NCI-H2029 (cell line): ENCODE results near the gene OR8U1.
"Not testable (repeated sequence)": the region's sequence is repeated elsewhere in the genome, so short reads cannot be mapped to it uniquely, and the experiment has no call there.

ENCODE experiments used
- DNase-seq: peaks from one replicate; lab custom pipeline; 2025; lab: John Stamatoyannopoulos, UW

OR8U1 gene

GRCh38 chr11:56375324-56375723, at the start of gene OR8U1:
Gene OR8U1, plus strand, starts transcription at chr11:56375624. Its CDS starts 0 bp downstream, at chr11:56375624.
- DNase-seq = no peak

- DNase-seq = no peak
Measured at GRCh38 chr11:56331861-56332491, 43.4 kb upstream of the OR8U1 start.

DNA sequence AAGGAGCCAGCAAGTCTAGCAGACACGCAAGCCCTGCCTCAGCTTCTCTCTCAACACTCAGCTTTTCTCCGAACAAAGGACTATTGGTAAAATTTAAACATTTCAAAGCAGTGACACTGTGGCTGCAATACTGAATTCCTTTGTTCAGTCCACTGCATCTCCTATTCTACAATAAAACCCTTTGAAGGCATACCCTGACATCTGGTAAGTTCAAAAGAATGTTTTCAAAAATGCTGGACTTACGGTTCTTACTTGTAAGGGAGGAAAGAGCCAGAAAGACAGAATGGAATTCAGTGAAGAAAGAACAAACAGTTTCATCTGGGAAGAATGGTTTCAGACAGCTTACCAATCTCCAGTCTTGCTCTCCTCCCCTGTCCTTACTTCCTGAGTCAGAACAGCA, 42.3 kb upstream of the OR8U1 start:
- no peak for DNase-seq

DNA sequence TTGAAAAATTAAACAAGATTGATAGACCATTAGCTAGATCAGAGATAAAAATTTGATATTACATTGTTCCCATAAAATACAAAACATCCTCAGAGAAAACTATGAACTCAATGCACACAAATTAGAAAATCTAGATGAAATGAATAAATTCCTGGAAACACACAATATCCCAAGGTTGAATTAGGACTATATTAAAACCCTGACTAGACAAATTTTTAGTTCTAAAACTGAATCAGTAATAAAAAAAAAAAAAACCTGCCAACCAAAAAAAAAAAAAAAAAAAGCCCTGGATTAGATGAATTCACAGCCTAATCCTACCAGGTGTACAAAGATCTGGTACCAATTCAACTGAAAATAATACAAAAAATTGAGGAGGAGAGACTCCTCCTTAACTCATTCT, 35.1 kb upstream of the OR8U1 start:
- DNase-seq = no peak

DNA sequence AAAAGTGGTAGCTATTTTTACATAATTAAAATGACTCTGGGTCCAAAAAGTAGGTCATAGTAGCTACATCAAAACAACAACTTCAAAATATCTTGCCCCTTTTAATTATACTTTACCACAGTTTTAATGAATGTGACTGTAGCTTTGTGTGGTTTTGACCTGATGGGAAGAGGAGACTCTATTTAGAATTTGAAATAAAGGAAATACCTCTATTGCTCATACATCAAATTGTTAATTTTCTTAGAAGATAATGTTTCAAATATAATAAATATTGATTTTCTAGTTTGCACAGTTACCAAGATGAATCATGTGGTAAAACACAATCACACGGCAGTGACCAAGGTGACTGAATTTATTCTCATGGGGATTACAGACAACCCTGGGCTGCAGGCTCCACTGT, 29.7 kb upstream of the OR8U1 start, which contains the start of gene OR8K1:
OR8K1 (plus strand) TSS at position 301 of the 400 bp plus-strand sequence; CDS start at position 301, 0 bp downstream.
- DNase-seq = no peak

DNA sequence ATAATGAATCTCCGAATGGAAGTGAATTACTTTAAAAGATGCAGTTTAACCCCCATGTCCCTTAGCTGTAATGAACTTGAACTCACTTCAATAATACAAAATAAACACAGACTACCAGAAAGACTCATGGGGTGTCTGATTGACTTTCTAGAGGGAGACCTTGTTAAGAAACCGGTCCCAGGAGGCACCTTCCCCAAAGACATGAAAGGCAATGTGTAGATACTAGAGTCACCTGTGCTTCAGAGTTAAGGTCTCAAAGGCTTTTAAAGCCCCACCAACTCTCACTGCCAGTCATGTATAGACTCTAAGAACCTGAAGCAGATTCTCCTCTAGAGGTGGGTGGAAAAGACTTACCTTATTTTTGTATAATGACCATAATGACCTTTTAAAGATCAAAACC, 21.4 kb upstream of the OR8U1 start, which contains the start of gene OR8J1:
OR8J1 (plus strand) TSS at position 301 of the 400 bp plus-strand sequence. CDS start 5,956 bp downstream, outside the sequence.
- DNase-seq = no peak

DNA sequence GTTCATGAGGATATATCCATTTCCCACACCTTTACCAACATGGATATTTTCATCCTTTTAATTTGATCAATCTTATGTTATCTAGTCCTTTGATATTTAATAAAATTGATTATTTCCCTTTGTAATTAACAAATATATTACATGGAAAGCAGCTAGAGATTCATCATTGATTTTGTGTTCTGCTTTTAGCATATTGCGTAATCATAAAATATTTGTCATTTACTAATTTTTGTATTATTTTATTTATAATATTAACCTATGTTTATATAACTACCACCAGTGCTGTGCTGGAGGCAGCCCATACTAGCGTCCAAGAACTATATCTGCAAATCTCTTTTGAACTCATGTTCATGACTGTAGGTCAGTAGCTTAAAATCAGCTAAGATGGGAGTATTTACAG, 4.7 kb downstream of the OR8U1 start:
- no peak for DNase-seq

DNA sequence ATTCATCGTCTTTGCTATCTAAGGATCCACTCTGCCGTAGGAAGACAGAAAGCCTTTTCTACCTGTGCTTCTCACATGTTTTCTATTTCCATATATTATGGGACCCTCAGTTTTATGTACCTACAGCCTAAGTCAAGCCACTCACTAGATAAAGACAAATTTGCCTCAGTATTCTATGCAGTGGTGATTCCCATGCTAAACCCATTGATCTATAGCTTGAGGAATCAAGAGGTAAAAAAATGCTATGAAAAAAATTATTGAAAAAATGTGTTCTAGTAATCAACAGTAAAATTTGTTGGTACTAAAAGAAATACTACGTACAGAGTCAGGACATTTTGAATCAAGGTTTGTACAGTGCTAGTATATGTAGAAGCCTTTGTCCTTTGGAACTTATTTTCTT, 19.0 kb downstream of the OR8U1 start:
- DNase-seq = no peak

DNA sequence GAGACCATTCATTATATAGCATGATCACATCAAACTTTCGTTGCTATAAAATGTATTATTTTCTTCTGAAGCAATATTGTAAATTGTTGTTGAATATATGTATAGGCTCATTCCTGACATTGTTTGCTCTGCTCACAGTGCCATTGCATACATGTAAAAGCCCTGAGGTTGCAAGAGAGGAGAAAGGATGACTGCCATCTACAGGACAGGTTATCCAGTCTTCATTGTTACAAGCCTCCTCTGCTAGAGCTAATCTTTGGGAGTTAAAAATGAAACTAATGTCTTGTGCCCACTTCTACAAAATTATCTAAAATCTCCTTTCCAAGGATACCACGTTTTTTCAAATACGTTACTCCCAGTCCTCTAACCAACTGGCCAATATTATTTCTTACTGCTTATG, 20.6 kb downstream of the OR8U1 start:
- no peak for DNase-seq

- DNase-seq = not testable (repeated sequence)
Measured at GRCh38 chr11:56401858-56402461, 26.5 kb downstream of the OR8U1 start.

GRCh38 chr11:56404393-56404792, 29.0 kb downstream of the OR8U1 start:
- DNase-seq = no peak

DNA sequence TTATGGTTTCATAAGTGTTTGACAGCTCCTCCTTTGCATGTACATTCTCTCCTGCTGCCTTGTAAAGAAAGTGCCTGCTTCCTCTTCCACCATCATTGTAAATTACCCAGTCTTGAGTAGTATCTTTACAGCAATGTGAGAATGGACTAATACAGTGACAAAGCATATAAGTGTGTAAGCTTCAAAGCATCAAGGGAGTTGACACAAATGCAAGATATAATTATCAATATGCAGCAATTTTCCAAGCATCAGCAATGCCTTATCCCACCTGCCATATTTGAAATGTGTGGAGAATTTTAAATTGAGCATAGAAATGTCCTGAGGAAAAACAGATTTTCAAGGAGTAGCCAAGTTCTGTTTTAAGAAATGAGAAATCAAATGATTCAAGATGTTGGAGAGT, 35.4 kb downstream of the OR8U1 start:
- no peak for DNase-seq

DNA sequence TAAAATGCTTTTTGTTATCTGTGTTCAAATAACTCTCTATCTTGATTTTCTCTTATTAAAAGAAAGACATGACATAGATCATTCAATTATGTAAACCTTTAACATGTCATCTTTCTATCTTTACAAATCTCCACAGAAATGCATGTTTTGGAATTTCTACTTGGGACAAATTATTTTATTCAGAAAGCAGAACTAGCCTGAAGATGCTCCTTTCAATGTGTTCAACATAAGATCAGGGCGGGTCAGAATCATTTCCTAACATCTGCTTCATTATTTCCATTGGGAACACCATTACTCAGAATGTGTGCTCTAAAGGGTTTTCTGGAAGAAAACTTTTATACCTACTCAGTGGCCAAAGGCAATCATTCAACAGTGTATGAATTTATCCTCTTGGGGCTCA, 37.0 kb downstream of the OR8U1 start, which contains the start of gene OR5AL1:
OR5AL1 (plus strand) TSS at position 301 of the 400 bp plus-strand sequence.
- DNase-seq = no peak
